Erythroblast (primary cell): Measurements from ENCODE around the gene TMEM250.

ENCODE experiments used
- GATA1 ChIP-seq: IDR thresholded peaks from 2 replicates; pipeline ENCODE4 v1.6.1; 2011; ENCODE audit warnings: low read depth, mild to moderate bottlenecking, control low read depth, low read length, moderate library complexity
- POLR2A ChIP-seq: IDR thresholded peaks from 2 replicates; pipeline ENCODE4 v1.6.1; 2011; ENCODE audit warnings: mild to moderate bottlenecking, low read length

DNA sequence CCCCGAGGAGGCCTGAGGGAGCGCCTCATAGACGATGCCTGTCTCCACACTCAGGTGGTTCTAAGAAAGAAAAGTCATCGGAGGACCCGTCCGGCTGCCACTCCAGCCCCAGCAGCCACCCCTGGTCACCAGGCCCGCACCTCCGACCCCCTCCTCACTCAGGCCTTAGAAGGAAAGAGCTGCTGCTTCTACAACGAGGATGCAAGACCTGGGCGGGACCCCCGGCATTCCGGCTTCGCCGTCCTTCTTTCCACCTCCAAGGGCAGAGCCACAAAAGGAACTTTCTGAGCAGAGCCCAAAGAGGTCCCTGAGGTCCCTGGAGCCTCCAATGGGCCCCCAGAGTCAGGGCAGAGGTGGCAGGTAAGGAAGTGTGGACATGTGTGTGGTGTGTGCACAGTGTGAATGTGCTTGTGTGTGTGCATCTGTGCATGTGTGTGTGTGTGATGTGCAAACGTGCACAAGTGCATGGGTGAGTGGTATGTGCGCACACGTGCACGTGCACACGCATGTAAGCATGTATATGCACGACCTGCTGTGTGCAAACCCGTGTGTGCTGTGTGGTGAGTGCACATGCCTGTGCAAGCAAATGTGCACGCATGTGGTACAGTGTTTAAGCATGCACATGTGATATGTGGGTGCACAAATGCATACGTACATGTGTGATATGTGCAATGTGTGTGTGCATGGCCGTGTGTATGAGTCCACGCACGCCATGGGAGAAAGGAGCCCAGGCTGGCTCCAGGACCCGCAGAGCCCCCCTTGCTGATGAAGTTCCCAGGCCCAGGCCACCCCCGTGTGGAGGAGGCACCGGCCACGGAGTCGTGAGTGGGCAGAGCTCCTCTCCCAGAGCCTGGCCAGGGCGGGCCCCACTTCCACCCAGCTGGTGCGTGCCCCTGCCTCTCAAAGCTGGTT, 27.7 kb upstream of the TMEM250 start:
- TF ChIP-seq POLR2A (no peak), GATA1 (no peak)
